Ramos (cell line): ENCODE results near the gene ATP5IF1.

Source experiments
- in situ Hi-C: fragments of 300-500 bp; cut with MboI; formaldehyde crosslinking; loops from one replicate; pipeline ENCODE4 v1.14.3; 2022; ENCODE audit warnings: low sequenced_read_pairs; ENCODE audit not compliant: unreplicated experiment

Gene ATP5IF1

GRCh38 chr1:28232558-28233263 is 3.2 kb upstream of the ATP5IF1 start, which contains the start of gene DNAJC8:
Gene DNAJC8 (minus strand): TSS chr1:28233029. CDS start chr1:28232998, 31 bp downstream.
- in situ Hi-C loops, result no loop called here

GRCh38 chr1:28233264-28233606 is 2.7 kb upstream of the ATP5IF1 start:
- in situ Hi-C loops, result no loop called here

- in situ Hi-C loops, result no loop called here
Observed at GRCh38 chr1:28236656-28237322, 865 bp downstream of the ATP5IF1 start.

- in situ Hi-C loops, result no loop called here
Observed at GRCh38 chr1:28239004-28239403, 3.1 kb downstream of the ATP5IF1 start.

- in situ Hi-C loops, result loop anchor here (10.0 kb wide), 2 partner anchors 265 to 405 kb away; partner anchors contain the start of genes RCC1, RNU11 and TAF12
Observed at GRCh38 chr1:28240024-28240423, 4.1 kb downstream of the ATP5IF1 start.

GRCh38 chr1:28241638-28242241 is 5.8 kb downstream of the ATP5IF1 start:
- in situ Hi-C loops, result loop anchor here (10.0 kb wide), 2 partner anchors 263 to 403 kb away; partner anchors contain the start of genes RCC1, RNU11 and TAF12

GRCh38 chr1:28243685-28244311 is 7.9 kb downstream of the ATP5IF1 start:
- in situ Hi-C loops, result loop anchor here (10.0 kb wide), 2 partner anchors 261 to 401 kb away; partner anchors contain the start of genes RCC1, RNU11 and TAF12

- in situ Hi-C loops, result loop anchor here (10.0 kb wide), 2 partner anchors 260 to 400 kb away; partner anchors contain the start of genes RCC1, RNU11 and TAF12
Observed at GRCh38 chr1:28244549-28245251, 8.8 kb downstream of the ATP5IF1 start.

- in situ Hi-C loops, result loop anchor here (10.0 kb wide), 2 partner anchors 258 to 398 kb away; partner anchors contain the start of genes RCC1, RNU11 and TAF12
Observed at GRCh38 chr1:28246427-28246832, 10.5 kb downstream of the ATP5IF1 start.

- in situ Hi-C loops, result loop anchor here (10.0 kb wide), 2 partner anchors 257 to 397 kb away; partner anchors contain the start of genes RCC1, RNU11 and TAF12
Observed at GRCh38 chr1:28247612-28248272, 11.8 kb downstream of the ATP5IF1 start.

GRCh38 chr1:28248273-28249012 is 12.5 kb downstream of the ATP5IF1 start:
- in situ Hi-C loops, result loop anchor here (10.0 kb wide), 2 partner anchors 256 to 396 kb away; partner anchors contain the start of genes RCC1, RNU11 and TAF12

GRCh38 chr1:28249013-28249865 is 13.3 kb downstream of the ATP5IF1 start:
- in situ Hi-C loops, result loop anchor here (10.0 kb wide), 2 partner anchors 256 to 396 kb away; partner anchors contain the start of genes RCC1, RNU11 and TAF12

GRCh38 chr1:28249866-28250295 is 14.0 kb downstream of the ATP5IF1 start:
- in situ Hi-C loops, result loop anchor here (10.0 kb wide), 2 partner anchors 255 to 395 kb away; partner anchors contain the start of genes RCC1, RNU11 and TAF12

- in situ Hi-C loops, result no loop called here
Observed at GRCh38 chr1:28256197-28256827, 20.4 kb downstream of the ATP5IF1 start.

GRCh38 chr1:28257736-28258135 is 21.8 kb downstream of the ATP5IF1 start:
- in situ Hi-C loops, result no loop called here

- in situ Hi-C loops, result no loop called here
Observed at GRCh38 chr1:28258628-28259251, 22.8 kb downstream of the ATP5IF1 start.
